ENCODE results near the gene NAE1.
"Not testable (repeated sequence)": the region's sequence is repeated elsewhere in the genome, so short reads cannot be mapped to it uniquely, and the experiment has no call there.

Gene NAE1

GRCh38 chr16:66800856-66801255 lies 29.9 kb downstream of the NAE1 start:
- DNase-seq: no peak

GRCh38 chr16:66798161-66798560 lies 32.6 kb downstream of the NAE1 start:
- no peak for DNase-seq

GRCh38 chr16:66793984-66794383 lies 36.8 kb downstream of the NAE1 start:
- DNase-seq: not testable (repeated sequence)

- no peak for DNase-seq
Measured at GRCh38 chr16:66790130-66790733, 40.5 kb downstream of the NAE1 start.

- DNase-seq: no peak
Measured at GRCh38 chr16:66787427-66787826, 43.3 kb downstream of the NAE1 start.

GRCh38 chr16:66786551-66786950 lies 44.2 kb downstream of the NAE1 start:
- DNase-seq: no peak

- no peak for DNase-seq
Measured at GRCh38 chr16:66776457-66776856, 54.3 kb downstream of the NAE1 start.

GRCh38 chr16:66774981-66775380 lies 55.8 kb downstream of the NAE1 start:
- DNase-seq: no peak

GRCh38 chr16:66758086-66758485 lies 72.7 kb downstream of the NAE1 start:
- DNase-seq: no peak

GRCh38 chr16:66754819-66755218 lies 76.0 kb downstream of the NAE1 start:
- DNase-seq: no peak

GRCh38 chr16:66754211-66754610 lies 76.6 kb downstream of the NAE1 start:
- DNase-seq: no peak

GRCh38 chr16:66752958-66753357 lies 77.8 kb downstream of the NAE1 start:
- no peak for DNase-seq
